ENCODE measurements around the gene XKR7. TPM values are rescaled to one million over a fixed set of nuclear protein-coding genes. Genes with fewer than 3 reads are reported as not detected.

XKR7 gene
- total and polyA plus RNA-seq, 2 donors (not counting 1 experiment from before 2014, with no cell fraction given), result 0.05 to 0.12 TPM

DNA sequence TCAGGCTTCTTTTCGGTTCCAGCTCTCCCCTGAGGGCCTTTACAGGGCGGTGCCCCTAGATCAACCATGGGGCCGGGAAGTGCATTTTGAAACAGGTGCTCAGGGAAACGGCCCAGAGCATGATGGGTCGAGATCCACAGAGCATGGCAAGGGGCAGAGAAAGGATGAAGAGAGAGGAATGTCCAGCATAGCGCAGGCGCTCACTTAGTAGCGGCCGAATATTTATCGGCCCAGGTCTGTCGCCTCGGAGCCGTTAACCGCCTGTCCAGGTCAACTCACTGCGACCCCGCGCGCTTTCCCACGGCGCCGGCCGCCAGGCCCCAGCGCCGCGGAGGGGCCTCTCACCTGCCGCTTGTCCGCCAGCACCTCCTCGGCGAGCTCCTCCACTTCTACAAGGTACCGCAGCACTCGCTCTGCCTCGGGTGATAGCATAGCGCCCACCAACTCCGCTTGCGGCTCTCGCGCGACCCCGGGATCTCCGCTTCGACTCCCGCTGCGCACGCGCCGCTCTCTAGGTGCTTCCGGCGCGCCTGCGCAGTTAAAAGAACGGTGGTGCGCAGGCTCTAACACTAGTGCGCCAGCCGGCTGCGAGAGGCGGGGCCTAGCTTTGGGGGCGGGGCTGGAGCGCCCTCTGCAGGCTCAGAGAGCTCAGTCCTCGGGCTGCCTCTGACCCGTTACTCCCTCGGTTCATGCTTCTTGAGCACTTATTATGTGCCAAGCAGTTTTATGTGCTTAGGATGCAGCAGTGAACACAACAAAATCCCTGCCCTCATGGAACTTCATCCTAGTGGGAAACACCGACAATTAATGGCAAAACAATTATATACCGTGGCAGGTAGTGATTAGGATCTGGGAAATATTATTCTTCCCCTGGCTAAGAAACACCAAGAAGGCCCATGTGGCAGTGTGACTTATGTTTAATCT lies 16.2 kb upstream of the XKR7 start, which contains the start of gene PDRG1:
Gene PDRG1 (minus strand): TSS at position 517 of the 924 bp plus-strand sequence. CDS start 85 bp downstream, at position 432.
- POLR2A ChIA-PET, result interaction anchor here (0.5 to 0.9 kb wide), 2 partner anchors 99 to 100 kb away, joined by 3 to 5 read pairs; no protein-coding TSS in a partner anchor

More for the DNA sequence above, 16.2 kb upstream of the XKR7 start, which contains the start of gene PDRG1:
- TF ChIP-seq CTCF (IDR thresholded peaks at IDR 0.05) (peak; percentile 83), EZH2 (IDR thresholded peaks at IDR 0.05; ENCODE audit: borderline replicate concordance, insufficient read depth, low read depth, low read length, poor library complexity, severe bottlenecking) (no peak)
- Histone ChIP-seq H3K79me2 (ENCODE audit: control insufficient read depth, insufficient read depth, low read length) (peaks cover 28% of the 10 kb centered on the region), H3K9ac (ENCODE audit: low read length) (peak within 1 kb of the TSS; percentile 91), H3K27me3 (replicated peaks in 1 of 4; ENCODE audit: control extremely low read depth in 1 of 4, control insufficient read depth in 3 of 4, insufficient read depth in 4 of 4, low read length in 3 of 4) (no peaks in the 10 kb centered on the region), H3K36me3 (replicated peaks in 1 of 2; ENCODE audit: control extremely low read depth in 1 of 2, control insufficient read depth in 1 of 2, extremely low read depth in 1 of 2, insufficient read depth in 2 of 2, low read length in 1 of 2) (peaks cover 0 to 32% of the 10 kb centered on the region in 2 experiments), H3K4me3 (ENCODE audit: control extremely low read depth in 1 of 5, extremely low read depth in 1 of 5, insufficient read depth in 1 of 5, low read depth in 2 of 5, low read length in 4 of 5) (peak within 1 kb of the TSS; percentile 65 to 91 (median 86)), H3K4me2 (replicated peaks; ENCODE audit: low read depth, low read length, poor library complexity, severe bottlenecking) (peak within 1 kb of the TSS; percentile 95), H4K20me1 (ENCODE audit: control insufficient read depth, insufficient read depth, low read length, poor library complexity, severe bottlenecking) (peaks cover 47% of the 10 kb centered on the region), H2AFZ (ENCODE audit: insufficient read depth, low read depth, low read length, poor library complexity, severe bottlenecking) (peak within 1 kb of the TSS; percentile 94), H3K9me3 (ENCODE audit: control extremely low read depth in 1 of 3, control insufficient read depth in 2 of 3, insufficient read depth in 1 of 3, low read length in 2 of 3) (peaks cover 0 to 4% (median 3%) of the 10 kb centered on the region in 3 donors), H3K27ac (ENCODE audit: low read length in 2 of 2) (peak within 1 kb of the TSS; percentile 56 to 88), H3K4me1 (ENCODE audit: control insufficient read depth in 2 of 2, insufficient read depth in 2 of 2, low read length in 2 of 2) (peaks cover 14 to 18% of the 10 kb centered on the region in 2 donors)
- peak within 1 kb of the TSS; percentile 98 for H3K27ac Mint-ChIP-seq
- H3K27me3 Mint-ChIP-seq, result peaks cover 18% of the 10 kb centered on the region
- intact Hi-C loops (cut with micrococcal nuclease), result loop anchor here (1.0 to 2.0 kb wide), 8 partner anchors 17 to 158 kb away; partner anchors contain the start of genes TM9SF4 and XKR7
- no peaks in the 10 kb centered on the region for H3K9me3 Mint-ChIP-seq (ENCODE audit: insufficient read depth)
- peak; percentile 97 for DNase-seq
- ATAC-seq (ENCODE audit: low read depth), result peak; percentile 98
- H3K4me1 Mint-ChIP-seq, result peaks cover 28% of the 10 kb centered on the region
- H3K4me3 Mint-ChIP-seq, result peak within 1 kb of the TSS; percentile 99
- CTCF ChIA-PET, result interaction anchor here (0.6 to 7.4 kb wide), 28 partner anchors 9 to 290 kb away, joined by 3 to 187 read pairs (median 4); partner anchors contain the start of gene XKR7
- under 1% methylated on average over 57 of the region's 63 CpGs for WGBS (ENCODE audit: insufficient coverage)

Data from B cell (primary cell).